ENCODE results near the gene AOPEP.

- TF ChIP-seq CTCF (IDR thresholded peaks at IDR 0.05 in 8 of 11, conservative IDR thresholded peaks at IDR 0.05 in 3 of 11) (no peak), POLR2AphosphoS5 (IDR thresholded peaks at IDR 0.05) (no peak)
These were observed 390.3 kb downstream of the AOPEP start for GRCh38 chr9:95116808-95117204.

All from spleen (tissue), 7 donors.